HG03097 (cell line): Measurements from ENCODE around the gene ALPL.

Experiments
- ATAC-seq: cut with Tn5 transposase; IDR thresholded peaks from one replicate; pipeline ENCODE4 v1.9.1; 2021; ENCODE audit not compliant: unreplicated experiment, low FRiP score

ALPL gene

DNA sequence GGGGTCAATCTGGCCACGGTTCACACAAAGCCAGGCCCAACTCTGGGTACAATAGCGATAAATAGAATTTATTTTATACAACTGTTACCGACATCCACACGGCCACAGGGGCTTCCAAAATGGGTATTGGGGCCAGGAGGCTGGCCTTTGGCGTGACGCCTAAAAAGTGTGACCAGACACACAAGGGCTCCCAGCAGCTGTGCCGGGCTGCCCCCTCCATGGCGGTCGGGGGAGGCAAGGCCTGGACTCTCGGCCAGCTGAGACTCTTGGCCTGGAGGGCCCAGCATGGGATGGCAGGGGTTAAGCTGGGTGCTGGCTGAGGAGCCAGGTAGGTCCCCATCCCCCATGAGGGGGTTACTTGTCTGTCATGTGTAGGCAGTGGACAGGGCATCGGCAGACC, 87.0 kb downstream of the ALPL start:
- ATAC-seq, result no peak

DNA sequence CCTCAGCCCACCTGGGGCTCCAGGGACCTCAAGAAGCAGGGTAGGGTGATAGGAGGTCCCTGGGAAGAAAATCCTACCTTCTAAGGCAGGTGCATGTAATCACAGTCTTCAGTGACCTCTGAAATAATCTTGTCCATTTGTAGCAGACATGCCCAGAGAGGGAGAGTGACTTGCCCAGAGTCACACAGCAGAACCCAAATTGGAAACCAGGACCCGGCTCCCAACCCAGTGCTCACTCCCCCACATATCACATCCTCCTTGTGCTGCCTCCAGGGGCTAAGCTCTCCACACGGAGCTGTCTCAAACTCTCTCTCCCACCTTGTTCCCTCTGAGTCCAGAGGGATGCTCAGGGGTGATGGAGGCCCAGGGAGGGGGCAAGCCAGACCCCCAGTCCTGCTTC, 87.4 kb downstream of the ALPL start:
- ATAC-seq, result no peak

GRCh38 chr1:21597753-21598152, 88.5 kb downstream of the ALPL start:
- no peak for ATAC-seq

- no peak for ATAC-seq
Measured at GRCh38 chr1:21598417-21598816, 89.2 kb downstream of the ALPL start.

GRCh38 chr1:21598904-21599303, 89.7 kb downstream of the ALPL start:
- no peak for ATAC-seq

GRCh38 chr1:21599402-21599801, 90.2 kb downstream of the ALPL start:
- no peak for ATAC-seq

GRCh38 chr1:21601278-21602048, 92.2 kb downstream of the ALPL start:
- no peak for ATAC-seq

DNA sequence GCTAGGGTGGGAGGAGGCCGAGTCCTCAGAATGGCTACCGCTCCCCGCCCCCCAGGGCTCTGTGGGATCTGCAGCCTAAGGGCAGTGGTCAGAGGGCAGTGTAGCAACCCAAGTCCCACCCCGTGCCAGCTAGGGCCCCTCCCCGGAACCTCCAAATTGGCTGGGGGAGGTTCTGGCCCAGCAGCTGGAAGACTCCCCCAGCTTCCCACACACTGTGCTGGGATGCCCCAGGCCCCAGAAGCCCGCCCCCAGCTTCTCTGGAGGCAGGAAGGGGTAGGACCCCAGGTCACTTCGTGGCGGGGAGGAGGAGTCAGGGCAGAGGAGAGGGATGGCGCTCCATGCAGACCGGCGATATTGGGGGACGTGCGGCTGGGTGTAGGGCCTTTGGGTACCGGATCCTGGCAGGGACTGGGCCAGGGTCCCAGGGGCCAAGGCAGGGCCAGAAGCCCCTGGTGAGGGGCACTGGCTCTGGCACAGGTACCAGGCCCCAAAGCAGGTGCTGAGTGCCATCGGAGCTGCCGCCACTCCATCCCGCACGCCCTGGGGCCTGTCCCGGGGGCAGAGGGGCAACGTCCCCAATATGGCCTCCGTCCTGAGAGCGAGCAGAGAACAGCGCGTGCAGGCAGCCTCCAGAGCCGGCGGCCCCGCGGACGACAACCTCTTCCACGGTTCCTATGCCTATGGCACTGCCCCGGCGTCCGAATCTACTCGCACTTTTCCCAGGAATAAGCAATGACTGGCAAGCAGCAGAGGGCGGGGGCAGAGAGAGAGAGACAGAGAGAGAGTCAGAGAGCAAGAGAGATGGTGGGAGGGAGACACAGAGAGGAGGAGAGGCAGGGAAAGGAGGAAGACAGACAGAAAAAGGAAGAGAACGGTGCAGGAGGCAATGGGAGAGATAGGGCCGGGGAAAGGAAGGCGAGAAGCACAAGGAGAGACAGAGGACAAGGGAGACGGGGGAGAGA, 94.2 kb downstream of the ALPL start:
- no peak for ATAC-seq

DNA sequence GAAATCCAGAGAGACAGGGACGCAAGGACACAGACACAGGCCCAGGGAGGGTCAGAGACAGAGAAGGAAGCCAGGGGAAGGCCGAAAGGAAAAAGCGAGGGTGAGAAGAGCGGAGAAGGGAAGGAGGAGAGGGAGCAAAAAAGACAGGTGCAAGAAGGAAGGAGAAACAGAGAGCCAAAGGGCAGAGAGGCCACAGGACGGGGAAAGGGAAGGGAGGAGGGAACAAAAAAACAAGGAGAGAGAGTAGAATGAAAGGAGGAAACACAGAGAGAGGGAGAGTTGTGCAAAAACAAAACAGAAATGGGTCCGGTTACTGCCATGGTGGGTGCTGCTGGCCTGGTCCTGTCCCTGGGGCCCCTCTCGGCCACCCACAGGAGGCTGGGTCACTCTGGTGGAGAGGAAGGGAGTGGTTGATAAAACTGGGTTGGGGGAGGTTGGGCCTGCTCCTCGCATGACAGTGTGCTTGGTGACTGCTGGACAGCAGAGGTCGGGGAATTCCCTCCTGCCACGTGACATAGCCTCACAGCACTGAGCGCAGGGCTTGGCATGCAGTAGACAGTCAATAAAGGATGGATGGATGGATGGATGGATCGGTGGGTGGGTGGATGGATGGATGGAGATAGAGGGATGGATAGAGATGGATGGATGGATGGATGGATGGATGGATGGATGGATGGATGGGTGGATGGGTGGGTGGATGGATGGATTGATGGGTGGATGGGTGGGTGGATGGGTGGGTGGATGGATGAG, 95.2 kb downstream of the ALPL start:
- no peak for ATAC-seq

DNA sequence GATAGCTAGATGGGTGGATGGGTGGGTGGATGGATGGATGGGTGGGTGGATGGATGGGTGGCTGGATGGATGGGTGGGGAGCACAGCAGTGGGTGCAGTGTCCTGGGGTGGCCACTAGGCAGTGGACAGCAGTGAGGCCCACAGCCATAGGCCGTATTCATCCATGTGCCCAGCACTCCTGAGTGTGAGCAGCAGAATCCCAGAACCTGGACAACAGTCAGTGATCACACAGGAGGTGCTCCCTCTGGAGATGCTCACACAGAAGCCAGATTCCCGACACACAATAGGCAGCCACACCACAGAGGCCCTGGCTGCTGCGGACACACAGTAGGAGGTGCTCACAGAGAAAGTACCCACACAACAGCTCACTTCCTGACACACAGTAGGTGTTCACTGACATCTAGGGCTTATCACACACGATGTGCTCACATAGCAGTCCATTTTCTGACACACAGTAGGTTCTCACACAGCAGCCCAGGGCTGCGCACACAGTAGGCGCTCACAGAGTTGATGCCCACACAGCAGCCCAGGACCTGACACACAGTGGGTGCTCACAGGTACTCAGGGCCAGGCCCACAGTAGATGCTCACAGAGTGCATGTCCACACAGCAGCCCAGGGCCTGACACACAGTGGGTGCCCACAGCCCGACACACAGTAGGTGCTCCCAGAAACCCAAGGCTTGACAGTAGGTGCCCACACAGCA, 95.9 kb downstream of the ALPL start:
- ATAC-seq, result no peak

DNA sequence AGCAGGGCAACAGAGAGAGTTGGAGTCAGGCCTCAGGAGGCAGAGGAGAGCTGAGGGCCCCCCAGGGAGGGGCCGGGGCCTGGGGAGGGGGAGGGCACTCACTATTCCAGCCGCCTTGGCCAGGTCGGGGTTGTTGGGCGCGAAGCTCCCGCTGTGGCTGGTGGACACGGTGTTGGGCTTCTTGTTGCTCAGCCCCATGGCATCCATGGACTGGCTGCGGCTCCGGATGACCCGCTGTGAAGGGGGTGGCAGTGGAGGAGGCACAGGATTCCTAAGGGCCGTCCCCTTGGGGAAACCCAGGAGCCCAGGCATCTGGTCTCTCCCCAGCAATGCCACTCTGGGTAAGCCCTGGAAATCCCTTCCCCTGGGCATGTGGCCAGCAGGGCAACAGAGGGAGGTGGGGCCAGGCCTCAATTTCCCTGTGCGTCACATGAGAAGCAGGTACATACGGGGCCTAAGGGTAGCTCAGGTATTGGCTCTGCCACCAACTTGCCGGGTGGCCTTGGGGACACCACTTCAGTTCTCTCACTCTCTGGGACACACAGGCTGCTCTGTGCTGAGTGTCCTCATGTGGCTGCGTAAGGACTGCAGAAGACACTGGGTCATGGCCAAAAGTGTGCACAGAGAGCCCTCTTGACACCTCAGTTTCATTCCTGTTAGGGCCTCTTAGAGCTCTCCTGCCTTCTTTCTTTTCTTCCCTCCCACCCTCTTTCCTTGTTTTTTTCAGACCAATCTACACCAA, 96.9 kb downstream of the ALPL start:
- ATAC-seq, result no peak

DNA sequence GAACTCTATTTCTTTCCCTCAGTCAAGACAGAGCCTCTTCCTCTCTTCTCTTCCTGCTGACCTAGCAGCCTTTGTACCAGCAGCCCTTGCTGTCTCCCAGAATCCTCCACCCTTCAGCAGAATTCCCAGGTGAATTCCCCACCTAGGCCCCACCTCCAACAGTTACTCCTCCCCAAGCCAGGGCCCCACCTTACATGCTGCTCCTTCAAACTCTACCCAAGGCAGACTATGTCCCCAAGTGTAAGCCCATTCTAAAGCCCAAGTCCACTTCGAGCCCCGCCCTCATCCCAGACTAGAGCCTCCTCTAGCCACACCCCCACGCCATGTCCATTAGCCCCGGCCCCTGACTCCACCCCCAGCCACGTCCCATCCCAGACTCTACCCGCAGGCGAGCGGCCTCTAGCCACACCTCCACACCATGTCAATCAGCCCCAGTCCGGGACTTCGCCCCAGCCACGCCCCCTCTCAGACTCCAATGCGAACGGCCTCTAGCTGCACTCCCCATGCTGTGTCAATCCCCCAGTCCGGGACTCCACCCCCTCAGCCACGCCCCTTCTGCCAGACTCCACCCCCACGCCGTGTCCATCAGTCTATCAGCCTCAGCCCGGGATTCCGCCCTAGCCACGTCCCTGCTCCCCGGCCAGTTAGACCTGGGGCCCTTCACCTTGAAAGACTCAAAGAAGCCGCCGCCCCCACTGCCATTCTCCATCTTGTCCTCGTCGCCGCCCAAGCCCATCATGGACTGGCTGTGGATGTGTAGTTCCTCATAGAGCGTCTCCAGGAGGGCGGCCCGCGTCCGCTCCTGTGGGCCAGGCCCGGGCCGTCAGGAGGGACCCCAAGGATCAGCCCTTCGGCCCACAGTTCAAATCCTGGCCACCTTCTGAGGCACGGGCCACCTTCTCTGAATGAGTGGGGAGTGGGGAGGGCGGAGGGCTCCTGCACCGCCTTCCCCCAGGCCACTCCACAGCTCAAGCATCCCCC, 98.6 kb downstream of the ALPL start:
- ATAC-seq, result no peak

DNA sequence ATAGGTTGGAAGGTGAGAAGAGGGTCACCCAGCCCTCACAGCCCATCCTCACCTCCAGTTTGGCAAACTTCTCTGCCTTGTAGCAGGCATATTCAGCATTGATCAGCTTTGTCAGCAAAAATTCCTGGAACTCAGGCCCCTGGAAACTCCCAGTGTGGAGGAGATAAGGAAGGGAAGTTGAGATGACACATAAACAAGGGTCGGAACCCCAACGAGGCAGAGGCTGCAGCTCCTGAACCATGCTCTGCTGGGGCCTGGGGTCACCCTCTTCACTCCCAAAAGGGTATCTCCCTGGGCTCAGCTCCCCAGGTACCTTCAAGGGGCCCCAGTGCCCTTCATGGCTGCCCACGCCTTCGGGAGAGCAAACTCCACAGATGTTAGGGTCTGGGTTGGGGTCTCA, 99.6 kb downstream of the ALPL start:
- ATAC-seq, result no peak

DNA sequence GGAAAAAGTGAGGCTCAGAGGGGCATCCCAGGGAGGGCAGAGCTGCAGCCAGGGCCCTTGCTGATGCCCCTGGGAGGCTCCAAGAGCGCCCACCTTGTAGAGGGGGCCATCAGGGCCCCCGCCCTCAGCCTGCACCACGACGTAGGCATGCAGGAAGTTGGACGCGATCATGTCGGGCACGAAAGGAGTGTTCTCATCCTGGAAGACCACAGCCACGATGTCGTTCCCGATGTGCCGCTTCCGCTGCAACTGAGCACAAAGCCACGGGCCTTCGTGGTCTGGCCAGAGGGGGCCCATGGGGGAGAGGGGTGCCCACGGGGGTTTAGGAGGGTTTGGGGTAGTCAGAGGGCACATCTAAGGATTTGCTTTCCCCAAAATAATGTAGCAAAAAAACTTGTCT, 100.8 kb downstream of the ALPL start:
- ATAC-seq, result no peak

- no peak for ATAC-seq
Measured at GRCh38 chr1:21610989-21611785, 102.0 kb downstream of the ALPL start.

- no peak for ATAC-seq
Measured at GRCh38 chr1:21612057-21612456, 102.8 kb downstream of the ALPL start.

DNA sequence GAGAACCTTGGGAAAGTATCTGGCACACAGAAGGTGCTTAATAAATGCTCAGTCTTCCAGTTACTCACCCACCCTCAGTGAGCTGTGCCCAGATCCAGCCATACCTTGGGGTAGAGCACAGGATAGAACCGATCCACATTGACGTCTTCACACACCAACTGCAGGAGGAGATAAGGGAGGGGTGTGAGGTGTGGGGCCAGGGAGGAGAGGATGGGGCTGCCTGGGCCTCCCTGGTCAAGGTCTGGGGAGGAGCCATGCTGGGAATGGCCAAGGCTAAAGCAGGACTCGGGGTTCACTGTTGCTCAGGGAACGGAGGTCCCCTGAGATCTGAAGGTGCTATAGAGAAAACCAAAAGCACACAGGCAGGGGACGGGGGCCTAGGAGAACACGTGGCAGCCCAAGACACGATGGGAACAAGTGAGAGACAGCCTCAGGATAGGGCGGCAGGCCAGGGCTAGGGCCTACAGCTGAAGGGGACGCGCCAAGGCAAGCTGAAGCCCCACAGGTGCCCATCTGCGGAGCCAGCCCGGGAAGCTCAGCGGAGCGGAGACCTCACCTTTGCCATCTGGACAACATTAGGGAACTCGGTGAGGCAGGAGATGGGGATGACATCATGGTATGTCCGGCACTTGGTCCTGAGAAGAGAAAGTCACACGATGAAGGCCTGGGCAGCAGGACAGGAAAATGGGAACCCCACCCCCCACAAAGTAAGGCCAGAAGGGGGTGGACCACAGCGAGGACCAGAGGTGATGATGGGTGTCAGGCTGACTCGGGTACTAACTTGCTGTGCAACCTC, 104.0 kb downstream of the ALPL start:
- no peak for ATAC-seq
